ENCODE measurements around the gene CCDC27. TPM values are rescaled to one million over a fixed set of nuclear protein-coding genes. Genes with fewer than 3 reads are reported as not detected.

CCDC27 gene
- total RNA-seq, 6 experiments from 2014 or later = not detected

DNA sequence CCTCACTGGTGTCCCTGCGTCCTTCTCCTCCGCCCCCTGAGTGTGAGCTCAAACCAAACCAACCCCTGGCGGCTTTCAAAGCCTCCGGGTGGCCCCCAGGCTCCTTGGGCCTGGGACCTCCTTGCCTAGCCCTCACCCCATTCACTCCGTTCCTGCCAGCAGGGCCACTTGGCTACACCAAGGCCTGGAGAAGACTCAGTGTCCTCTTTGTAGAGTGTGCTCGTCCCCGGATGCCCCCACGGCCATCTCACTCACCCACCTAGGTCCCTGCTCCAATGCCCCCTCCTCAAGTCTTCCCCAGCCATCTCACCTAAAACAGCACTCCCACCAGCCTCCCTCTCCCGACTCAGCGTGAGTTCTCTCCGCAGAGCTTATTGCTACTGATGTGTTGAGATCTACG lies 7.2 kb upstream of the CCDC27 start:
- DNase-seq = no peak
- H3K27me3 Mint-ChIP-seq (ENCODE audit: insufficient read depth) = peaks cover 17% of the 10 kb centered on the region
- H3K4me1 Mint-ChIP-seq (ENCODE audit: low read depth) = peaks cover 17% of the 10 kb centered on the region; the same call in 1 of the 2 replicates
- H3K9me3 Mint-ChIP-seq = no peaks in the 10 kb centered on the region
- no peak overlapping the region for H3K4me3 Mint-ChIP-seq
- no peak overlapping the region for H3K27ac Mint-ChIP-seq
- TF ChIP-seq CTCF (IDR thresholded peaks at IDR 0.05) = no peak
- no peaks in the 10 kb centered on the region for H3K36me3 Mint-ChIP-seq (ENCODE audit: low read depth)

- Mint-ChIP-seq H3K27me3 (ENCODE audit: insufficient read depth) (peaks cover 22% of the 10 kb centered on the region), H3K9me3 (no peaks in the 10 kb centered on the region), H3K36me3 (ENCODE audit: low read depth) (no peaks in the 10 kb centered on the region), H3K4me3 (peak overlapping the region; percentile 66; the same call in 1 of the 2 replicates), H3K27ac (no peak overlapping the region), H3K4me1 (ENCODE audit: low read depth) (peaks cover 17% of the 10 kb centered on the region; the same call in 1 of the 2 replicates)
- TF ChIP-seq CTCF (IDR thresholded peaks at IDR 0.05) = no peak
- DNase-seq = no peak
Observed at GRCh38 chr1:3745590-3746381, 6.5 kb upstream of the CCDC27 start.

GRCh38 chr1:3746389-3746829 lies 5.8 kb upstream of the CCDC27 start:
- Mint-ChIP-seq H3K36me3 (ENCODE audit: low read depth) (no peaks in the 10 kb centered on the region), H3K4me3 (peak overlapping the region; percentile 66), H3K4me1 (ENCODE audit: low read depth) (peaks cover 17% of the 10 kb centered on the region; the same call in 1 of the 2 replicates), H3K27ac (no peak overlapping the region), H3K27me3 (ENCODE audit: insufficient read depth) (peaks cover 29% of the 10 kb centered on the region), H3K9me3 (no peaks in the 10 kb centered on the region)
- no peak for TF ChIP-seq CTCF (IDR thresholded peaks at IDR 0.05)
- no peak for DNase-seq

DNA sequence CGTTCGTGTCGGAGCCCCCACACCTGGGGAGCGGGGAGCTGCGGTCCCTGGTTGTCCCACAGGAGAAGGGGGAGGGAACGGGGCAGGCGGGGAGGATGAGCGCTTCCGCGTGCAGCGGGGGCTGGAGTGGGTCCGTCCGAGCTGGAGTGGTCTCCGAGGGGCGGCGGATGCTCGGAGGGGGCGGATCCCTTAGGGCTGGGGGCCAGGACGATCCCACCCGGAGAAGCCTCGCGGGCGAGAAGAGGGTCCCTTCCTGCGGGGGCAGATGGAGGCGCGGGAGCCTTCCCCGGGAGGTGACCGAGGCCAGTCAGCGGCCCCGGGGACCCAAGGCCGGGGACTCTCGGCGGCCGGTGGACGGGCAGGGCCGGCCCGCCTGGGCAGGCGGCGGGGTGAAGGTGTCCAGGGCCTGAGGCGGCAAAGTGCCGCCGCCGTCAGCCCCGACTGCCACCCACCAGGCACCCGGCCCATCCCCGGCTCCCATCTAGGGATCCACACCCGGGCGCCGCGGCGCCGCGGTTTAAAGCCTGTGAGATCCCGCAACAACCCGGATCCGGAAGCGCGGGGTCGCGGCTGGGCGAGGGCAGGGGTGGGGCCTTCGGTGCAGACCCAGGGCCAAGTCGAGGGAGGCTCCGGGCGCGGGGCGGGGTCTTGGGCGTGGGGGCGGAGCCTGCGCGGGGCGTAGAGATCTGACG lies 5.3 kb upstream of the CCDC27 start:
- H3K9me3 Mint-ChIP-seq = no peaks in the 10 kb centered on the region
- no peak for TF ChIP-seq CTCF (IDR thresholded peaks at IDR 0.05)
- no peaks in the 10 kb centered on the region for H3K36me3 Mint-ChIP-seq (ENCODE audit: low read depth)
- H3K4me1 Mint-ChIP-seq (ENCODE audit: low read depth) = peaks cover 17% of the 10 kb centered on the region; the same call in 1 of the 2 replicates
- H3K4me3 Mint-ChIP-seq = peak overlapping the region; percentile 66
- no peak for DNase-seq
- peaks cover 28% of the 10 kb centered on the region for H3K27me3 Mint-ChIP-seq (ENCODE audit: insufficient read depth)
- no peak overlapping the region for H3K27ac Mint-ChIP-seq

- H3K4me3 Mint-ChIP-seq = peak overlapping the region; percentile 61
- no peaks in the 10 kb centered on the region for H3K36me3 Mint-ChIP-seq (ENCODE audit: low read depth)
- no peak overlapping the region for H3K27ac Mint-ChIP-seq
Observed at GRCh38 chr1:3747522-3747848, 4.8 kb upstream of the CCDC27 start.

More at GRCh38 chr1:3747522-3747848, 4.8 kb upstream of the CCDC27 start:
- H3K4me1 Mint-ChIP-seq (ENCODE audit: low read depth) = peaks cover 13% of the 10 kb centered on the region; the same call in 1 of the 2 replicates
- TF ChIP-seq CTCF (IDR thresholded peaks at IDR 0.05) = no peak
- peaks cover 32% of the 10 kb centered on the region for H3K27me3 Mint-ChIP-seq (ENCODE audit: insufficient read depth)
- H3K9me3 Mint-ChIP-seq = no peaks in the 10 kb centered on the region
- DNase-seq = no peak
